Large intestine (tissue), 12 donors: ENCODE measurements around the gene SAMD15. TPM values are rescaled to one million over a fixed set of nuclear protein-coding genes. Genes with fewer than 3 reads are reported as not detected.
"Not testable (repeated sequence)": the region's sequence is repeated elsewhere in the genome, so short reads cannot be mapped to it uniquely, and the experiment has no call there.

ENCODE experiments used
- DNase-seq, 2 donors: peaks; one replicate each; pipeline versions ENCODE4 v3.0.0 to v3.0.0-alpha.2; 2013
- H3K27ac ChIP-seq: one replicate; pipeline ENCODE4 v1.5.1; 2013; ENCODE audit warnings: low read length
- H3K27me3 ChIP-seq: 2 replicates; pipeline ENCODE4 v1.6.1; 2013; ENCODE audit warnings: low read length; ENCODE audit not compliant: control insufficient read depth, insufficient read depth
- H3K36me3 ChIP-seq: 2 replicates; pipeline ENCODE4 v1.6.1; 2013; ENCODE audit warnings: low read length; ENCODE audit not compliant: control insufficient read depth, insufficient read depth
- H3K4me1 ChIP-seq: one replicate; pipeline ENCODE4 v1.6.1; 2013; ENCODE audit warnings: low read length; ENCODE audit not compliant: control insufficient read depth, insufficient read depth
- H3K4me3 ChIP-seq: one replicate; pipeline ENCODE4 v1.5.1; 2013; ENCODE audit warnings: low read length
- H3K9me3 ChIP-seq: one replicate; pipeline ENCODE4 v1.6.1; 2013; ENCODE audit warnings: mild to moderate bottlenecking, low read depth, low read length, moderate library complexity; ENCODE audit not compliant: control insufficient read depth
- WGBS: methylation state at CpG from one replicate; pipeline ENCODE4 v1.1.5; 2013; ENCODE audit warnings: low lambda C conversion rate; ENCODE audit not compliant: insufficient coverage; 5-methylcytosine and 5-hydroxymethylcytosine counted together
- long read RNA-seq, 11 donors: transcript quantifications; one replicate each; lab custom pipeline, GENCODE V29; 2026
- polyA plus RNA-seq: library from polyadenylated mRNA; unstranded; fragments of 120-200 nt; gene quantifications from one replicate; pipeline ENCODE4 v1.2.1, GENCODE V29; 2013

The SAMD15 gene
- polyA plus RNA-seq, result 1.6 TPM
- long read RNA-seq, donor 1, result 0 reads
- long read RNA-seq, donor 2, partial matches to known transcripts, result 0 of 1 reads
- long read RNA-seq, donor 2, other reads (novel, unspliced or antisense), result 0 of 1 reads
- long read RNA-seq, donor 3, result 0 reads
- long read RNA-seq, donor 4, result 0 reads
- long read RNA-seq, donor 5, result 0 reads
- long read RNA-seq, donor 6, result 0 reads
- long read RNA-seq, donor 7, result 0 reads
- long read RNA-seq, donor 8, result 0 reads
- long read RNA-seq, donor 9, result 0 reads
- long read RNA-seq, donor 10, partial matches to known transcripts, result 0 of 1 reads
- long read RNA-seq, donor 10, other reads (novel, unspliced or antisense), result 0 of 1 reads
- long read RNA-seq, donor 11, result 0 reads

- H3K27me3 ChIP-seq, result no peaks in the 10 kb centered on the region
- DNase-seq, result peak; percentile 81 to 92
- H3K27ac ChIP-seq, result peak within 1 kb of the TSS; percentile 81
- H3K4me3 ChIP-seq, result peak within 1 kb of the TSS; percentile 90
- no peaks in the 10 kb centered on the region for H3K4me1 ChIP-seq
- H3K36me3 ChIP-seq, result no peaks in the 10 kb centered on the region
- H3K9me3 ChIP-seq, result no peaks in the 10 kb centered on the region
- 10% methylated on average over 2 of the region's 69 CpGs for WGBS
Observed at GRCh38 chr14:77376771-77377501, at the start of gene SAMD15, which contains the start of gene TMED8. TSS of gene SAMD15 (plus strand) at chr14:77377379. CDS start at chr14:77377419, 40 bp downstream. TSS of gene TMED8 (minus strand) at chr14:77377094. CDS start at chr14:77377053, 41 bp downstream.

- Histone ChIP-seq H3K27me3 (no peaks in the 10 kb centered on the region), H3K4me1 (no peaks in the 10 kb centered on the region), H3K27ac (no peak overlapping the region), H3K9me3 (no peaks in the 10 kb centered on the region), H3K4me3 (no peak overlapping the region), H3K36me3 (no peaks in the 10 kb centered on the region)
- DNase-seq, result no peak
- no CpG with 5 or more reads among the region's 7 CpGs for WGBS
Observed at GRCh38 chr14:77329872-77330271, 47.3 kb upstream of the SAMD15 start.

GRCh38 chr14:77335576-77335975 lies 41.6 kb upstream of the SAMD15 start:
- Histone ChIP-seq H3K27me3 (no peaks in the 10 kb centered on the region), H3K4me3 (no peak overlapping the region), H3K27ac (no peak overlapping the region), H3K9me3 (no peaks in the 10 kb centered on the region), H3K36me3 (peaks cover 5% of the 10 kb centered on the region), H3K4me1 (no peaks in the 10 kb centered on the region)
- DNase-seq, result no peak
- 100% methylated on average over 1 of the region's 3 CpGs for WGBS

GRCh38 chr14:77337255-77337654 lies 39.9 kb upstream of the SAMD15 start:
- not testable (repeated sequence) for H3K27me3 ChIP-seq, DNase-seq, H3K4me1 ChIP-seq, H3K4me3 ChIP-seq, H3K9me3 ChIP-seq, H3K27ac ChIP-seq
- H3K36me3 ChIP-seq, result peaks cover 18% of the 10 kb centered on the region
- no CpG with 5 or more reads among the region's 9 CpGs for WGBS

GRCh38 chr14:77337880-77338279 lies 39.3 kb upstream of the SAMD15 start:
- whole genome bisulfite sequencing, result 100% methylated on average over 1 of the region's 3 CpGs
- Histone ChIP-seq H3K36me3 (peaks cover 24% of the 10 kb centered on the region), H3K27me3 (no peaks in the 10 kb centered on the region), H3K9me3 (no peaks in the 10 kb centered on the region), H3K4me3 (no peak overlapping the region), H3K4me1 (no peaks in the 10 kb centered on the region), H3K27ac (no peak overlapping the region)
- DNase-seq, result no peak

- no peaks in the 10 kb centered on the region for H3K27me3 ChIP-seq
- DNase-seq, result no peak
- no peaks in the 10 kb centered on the region for H3K9me3 ChIP-seq
- no peak overlapping the region for H3K4me3 ChIP-seq
- no peak overlapping the region for H3K27ac ChIP-seq
- H3K36me3 ChIP-seq, result peaks cover 28% of the 10 kb centered on the region
- 8% methylated on average over 2 of the region's 2 CpGs for WGBS
- no peaks in the 10 kb centered on the region for H3K4me1 ChIP-seq
Observed at GRCh38 chr14:77338302-77338701, 38.9 kb upstream of the SAMD15 start.

- no peak overlapping the region for H3K27ac ChIP-seq
Observed at GRCh38 chr14:77339407-77339806, 37.8 kb upstream of the SAMD15 start.

GRCh38 chr14:77340389-77340788 lies 36.8 kb upstream of the SAMD15 start:
- Histone ChIP-seq H3K9me3 (no peaks in the 10 kb centered on the region), H3K27ac (no peak overlapping the region), H3K4me3 (no peak overlapping the region), H3K36me3 (peaks cover 31% of the 10 kb centered on the region), H3K4me1 (no peaks in the 10 kb centered on the region), H3K27me3 (no peaks in the 10 kb centered on the region)
- no CpG with 5 or more reads among the region's 4 CpGs for WGBS
- DNase-seq, result no peak

More at GRCh38 chr14:77339407-77339806, 37.8 kb upstream of the SAMD15 start:
- Histone ChIP-seq H3K9me3 (no peaks in the 10 kb centered on the region), H3K27me3 (no peaks in the 10 kb centered on the region), H3K4me3 (no peak overlapping the region), H3K4me1 (no peaks in the 10 kb centered on the region), H3K36me3 (peaks cover 31% of the 10 kb centered on the region)
- WGBS, result no CpG with 5 or more reads among the region's 1 CpG
- DNase-seq, result no peak

- DNase-seq, result no peak
- peaks cover 33% of the 10 kb centered on the region for H3K36me3 ChIP-seq
- H3K4me3 ChIP-seq, result no peak overlapping the region
- H3K27me3 ChIP-seq, result no peaks in the 10 kb centered on the region
- whole genome bisulfite sequencing, result 100% methylated on average over 1 of the region's 10 CpGs
- H3K4me1 ChIP-seq, result no peaks in the 10 kb centered on the region
- no peaks in the 10 kb centered on the region for H3K9me3 ChIP-seq
- no peak overlapping the region for H3K27ac ChIP-seq
Observed at GRCh38 chr14:77342726-77343397, 34.3 kb upstream of the SAMD15 start.

- Histone ChIP-seq H3K36me3 (peaks cover 33% of the 10 kb centered on the region), H3K4me1 (no peaks in the 10 kb centered on the region), H3K9me3 (no peaks in the 10 kb centered on the region), H3K4me3 (no peak overlapping the region), H3K27me3 (no peaks in the 10 kb centered on the region), H3K27ac (no peak overlapping the region)
- WGBS, result 100% methylated on average over 1 of the region's 2 CpGs
- DNase-seq, result no peak
Observed at GRCh38 chr14:77343662-77344061, 33.5 kb upstream of the SAMD15 start.
